Activated CD8-positive, alpha-beta memory T cell treated with anti-CD3 and anti-CD28 coated beads for 1 hour (primary cell): ENCODE data around the gene SMAD3.
"Not testable (repeated sequence)": the region's sequence is repeated elsewhere in the genome, so short reads cannot be mapped to it uniquely, and the experiment has no call there.

Experiments used
- DNase-seq, 2 donors: peaks; one replicate each; pipeline ENCODE4 v3.0.0-alpha.2; 2020; ENCODE audit warnings: low read depth in 1 of 2; ENCODE audit errors: extremely low read depth in 1 of 2

The SMAD3 gene

DNA sequence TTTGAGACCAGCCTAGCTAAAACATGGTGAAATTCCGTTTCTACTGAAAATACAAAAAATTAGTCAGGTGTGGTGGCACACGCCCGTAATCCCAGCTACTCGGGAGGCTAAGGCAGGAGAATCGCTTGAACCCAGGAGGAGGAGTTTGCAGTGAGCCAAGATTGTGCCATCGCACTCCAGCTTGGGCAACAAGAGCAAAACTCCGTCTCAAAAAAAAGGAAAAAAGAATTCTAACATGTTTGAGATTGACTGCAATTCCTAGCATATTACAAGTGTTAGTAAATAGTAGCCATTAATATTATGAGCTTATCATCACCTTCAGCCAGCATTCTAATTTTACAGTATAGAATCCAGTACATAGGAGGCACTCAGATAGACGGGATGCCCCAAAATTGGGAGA lies 57.9 kb downstream of the SMAD3 start:
- DNase-seq, result not testable (repeated sequence)

DNA sequence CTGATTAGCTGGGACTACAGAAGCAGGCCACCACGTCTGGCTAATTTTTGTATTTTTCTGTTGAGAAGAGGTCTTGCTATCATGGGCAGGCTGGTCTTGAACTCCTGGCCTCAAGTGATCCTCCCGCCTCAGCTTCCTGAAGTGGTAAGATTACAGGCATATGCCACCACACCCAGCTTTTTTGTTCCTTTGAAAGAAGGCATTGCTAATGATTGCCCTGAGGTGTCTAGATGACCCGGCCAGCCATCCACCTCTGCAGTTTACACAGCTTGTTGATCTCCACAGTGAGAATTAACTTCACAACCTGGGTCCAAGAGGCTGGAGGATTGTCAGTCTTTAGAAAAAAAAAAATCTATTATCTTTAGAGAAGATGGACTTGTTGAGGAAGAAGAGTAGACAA lies 58.7 kb downstream of the SMAD3 start:
- no peak for DNase-seq

DNA sequence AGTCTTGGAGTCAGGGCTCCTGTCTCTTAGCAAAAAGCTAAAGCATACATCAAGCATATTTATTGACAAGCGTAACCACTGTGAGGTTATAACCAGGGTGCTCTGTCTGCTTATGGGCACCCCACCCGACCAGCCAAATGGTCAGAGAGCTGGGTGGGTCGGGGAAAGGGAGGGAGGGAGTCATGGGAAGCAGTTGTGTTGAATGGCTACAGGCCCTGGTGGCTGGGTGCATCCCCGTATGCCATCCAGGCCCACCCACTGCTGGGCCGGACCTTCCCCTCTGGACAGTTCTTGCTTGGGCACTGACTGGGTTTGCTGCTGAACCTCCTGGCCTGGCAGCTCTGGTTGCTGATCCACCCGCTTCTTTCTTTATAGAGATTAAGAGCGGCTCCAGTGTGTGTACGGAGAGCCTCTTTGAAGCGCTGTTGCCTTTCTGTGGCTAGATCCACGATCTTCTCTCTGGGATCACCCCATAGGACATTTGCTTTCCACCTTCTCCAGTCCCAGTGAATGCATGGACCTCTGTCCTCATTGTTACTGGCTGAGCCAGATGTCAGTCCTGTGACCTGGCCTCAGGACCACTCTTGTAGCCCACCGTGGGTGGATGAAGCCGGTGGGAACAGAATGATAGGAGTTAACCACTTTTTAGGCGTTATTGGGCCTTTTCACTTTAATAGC lies 59.6 kb downstream of the SMAD3 start:
- DNase-seq, result no peak

- DNase-seq, result no peak
Observed at GRCh38 chr15:67125589-67126502, 60.4 kb downstream of the SMAD3 start.

- DNase-seq, result no peak
Observed at GRCh38 chr15:67126551-67127330, 61.3 kb downstream of the SMAD3 start.

GRCh38 chr15:67127331-67127664 lies 61.9 kb downstream of the SMAD3 start:
- no peak for DNase-seq

DNA sequence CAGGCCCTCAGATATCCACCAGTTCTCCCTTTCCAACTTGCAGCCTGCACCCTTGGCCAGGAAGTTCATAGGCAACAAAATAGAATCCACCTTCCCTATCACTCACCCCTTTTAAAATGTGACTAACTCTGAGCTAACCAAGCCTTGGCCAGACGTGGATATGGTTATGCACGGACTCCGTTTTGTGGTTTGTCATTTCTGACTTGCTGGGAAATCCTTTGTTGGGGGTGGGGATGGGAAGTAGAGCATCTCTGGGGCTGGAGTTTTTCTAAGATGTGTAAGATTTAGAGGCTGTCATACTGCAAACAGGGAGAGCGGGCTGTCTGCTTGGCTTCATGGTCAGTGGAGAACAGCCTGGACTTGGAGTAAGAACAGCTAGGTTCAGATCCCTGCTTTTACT lies 62.6 kb downstream of the SMAD3 start:
- DNase-seq, result no peak

GRCh38 chr15:67130166-67130565 lies 64.8 kb downstream of the SMAD3 start:
- DNase-seq, result no peak

- no peak for DNase-seq
Observed at GRCh38 chr15:67130673-67131601, 65.5 kb downstream of the SMAD3 start.

DNA sequence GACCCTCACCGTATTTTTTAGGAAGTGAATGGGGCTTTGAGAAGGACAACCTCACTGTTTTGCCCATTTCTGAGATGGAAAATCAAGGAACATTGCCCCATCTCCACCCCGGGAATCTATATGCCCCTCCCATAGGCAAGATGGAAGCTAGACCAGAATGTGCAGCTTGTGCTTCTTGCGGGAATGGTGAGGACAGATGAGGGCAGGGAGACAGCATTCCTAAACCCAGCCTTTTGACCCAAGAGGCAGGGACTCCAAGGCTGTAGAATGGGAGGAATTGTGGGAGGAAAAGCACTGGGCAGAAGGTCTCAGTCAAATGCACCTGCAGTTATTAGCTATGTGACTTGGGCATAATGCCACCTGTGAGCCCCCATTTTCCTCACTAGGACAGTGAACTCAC lies 66.9 kb downstream of the SMAD3 start:
- DNase-seq, result no peak

- no peak for DNase-seq
Observed at GRCh38 chr15:67133026-67133425, 67.6 kb downstream of the SMAD3 start.

DNA sequence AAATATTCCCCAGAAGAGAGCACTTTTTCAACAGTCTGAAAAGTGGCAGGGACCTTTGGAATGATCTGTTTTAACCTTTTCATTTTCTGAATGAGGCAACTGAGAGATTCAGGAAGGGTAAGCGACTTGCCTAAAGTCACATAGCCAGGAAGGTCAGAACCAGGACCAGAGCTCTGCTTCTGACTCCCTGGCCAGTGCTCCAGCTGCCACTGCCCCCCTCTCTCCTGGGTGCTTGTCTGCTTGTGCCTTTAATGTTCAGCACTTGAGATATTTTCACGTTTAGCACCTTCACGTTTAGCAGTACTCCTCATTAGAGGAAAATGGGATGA lies 68.3 kb downstream of the SMAD3 start:
- no peak for DNase-seq

GRCh38 chr15:67134067-67134838 lies 68.9 kb downstream of the SMAD3 start:
- DNase-seq, result peak; percentile 29 to 52

DNA sequence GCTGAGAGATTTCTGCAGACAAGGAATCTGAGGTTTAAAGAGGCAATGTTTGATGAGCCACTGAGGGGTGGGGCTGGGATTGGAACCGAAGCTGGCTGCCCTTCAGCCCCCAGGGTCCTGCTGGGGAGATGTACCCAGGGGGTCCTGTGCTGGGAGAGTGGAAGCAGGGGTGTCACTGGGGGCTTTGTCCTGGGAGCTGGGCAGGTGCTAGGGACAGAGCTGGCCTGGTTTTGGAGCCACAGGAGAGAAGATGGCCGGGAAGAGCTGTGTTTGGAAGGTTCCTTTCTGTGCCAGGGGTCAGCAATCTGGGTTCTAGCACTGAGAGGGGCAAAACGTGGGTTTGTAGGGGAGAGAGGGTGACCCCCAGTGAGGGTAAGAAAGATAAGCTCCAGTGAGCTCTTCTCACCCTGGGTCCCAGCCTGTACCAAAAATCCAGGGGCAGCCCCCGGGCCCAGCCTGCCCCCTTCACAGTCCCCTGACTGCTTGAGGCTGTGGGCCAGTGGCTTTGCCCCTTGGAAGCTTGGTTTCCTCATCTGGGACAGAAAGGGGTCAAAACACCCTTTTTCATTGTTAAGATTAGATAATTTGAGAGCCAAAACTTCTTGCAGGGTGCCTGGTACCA lies 69.6 kb downstream of the SMAD3 start:
- no peak for DNase-seq

GRCh38 chr15:67135494-67135893 lies 70.1 kb downstream of the SMAD3 start:
- DNase-seq, result no peak

GRCh38 chr15:67136802-67137201 lies 71.4 kb downstream of the SMAD3 start:
- DNase-seq, result no peak

DNA sequence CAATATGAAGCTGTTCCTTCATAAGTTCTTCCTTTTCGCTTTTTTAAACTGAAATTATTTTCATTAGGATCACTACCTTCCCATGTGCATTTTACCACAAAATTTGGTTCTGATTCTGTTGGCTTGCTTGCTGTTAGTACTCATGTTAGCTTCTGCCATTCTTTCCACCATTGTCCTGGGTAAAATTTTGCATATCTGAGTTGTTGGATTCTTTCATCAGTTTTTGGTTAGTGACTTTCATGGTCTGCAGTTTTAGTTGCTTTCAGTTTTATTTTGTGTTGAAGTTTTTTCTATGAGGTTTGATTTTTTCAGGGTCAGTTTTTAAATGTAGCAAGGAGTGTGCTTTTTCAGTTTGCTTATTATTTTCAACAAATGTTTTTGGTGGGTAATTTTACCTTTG lies 71.9 kb downstream of the SMAD3 start:
- no peak for DNase-seq

DNA sequence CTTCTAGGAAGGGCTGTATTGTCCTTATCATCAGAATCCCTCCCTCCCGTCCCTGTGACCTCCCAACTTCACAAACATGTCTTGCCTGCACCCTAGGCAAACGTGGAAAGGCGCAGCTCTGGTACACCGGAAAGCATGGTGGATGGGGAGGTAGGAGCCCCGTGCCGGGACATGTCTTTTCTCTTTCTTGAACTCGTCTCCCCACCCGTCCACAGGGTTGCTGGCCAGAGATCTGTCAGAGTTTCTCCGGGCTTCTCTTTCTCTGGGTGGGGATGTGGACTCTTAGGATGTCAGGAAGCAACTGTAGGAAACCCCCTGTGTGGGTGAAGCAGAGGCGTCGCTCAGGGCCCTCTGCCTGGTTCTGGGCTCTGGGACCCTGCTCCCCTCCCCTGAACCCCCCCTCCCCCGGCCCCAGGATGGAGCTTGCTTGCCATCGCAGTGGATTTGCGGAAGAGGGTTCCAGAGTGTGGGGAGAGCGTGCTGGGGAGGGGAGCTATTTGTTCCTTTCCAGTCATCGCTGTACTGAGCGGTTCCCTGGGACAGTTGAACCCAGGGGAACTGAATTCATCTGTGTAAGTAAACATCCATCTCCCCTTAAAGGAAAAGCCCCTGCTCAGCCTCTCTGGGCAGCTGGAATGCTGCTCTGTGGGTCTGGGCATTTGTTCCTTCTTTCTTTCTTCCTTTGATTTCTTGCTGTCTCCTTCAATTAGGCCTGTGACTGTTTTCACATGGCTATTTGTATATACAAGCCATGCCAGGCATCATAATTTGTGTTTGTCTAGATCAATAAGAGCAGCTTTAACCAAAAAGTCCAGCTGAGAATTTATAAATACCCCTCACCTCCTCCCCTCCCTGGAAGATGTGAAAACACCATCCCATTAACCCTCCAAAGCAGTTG lies 72.8 kb downstream of the SMAD3 start:
- no peak for DNase-seq
